Memory B cell (primary cell): ENCODE data around the gene FILIP1L.

Source experiments
- ATAC-seq: fragments of 150-1000 bp; cut with Tn5 transposase; 2 replicates; pipeline ENCODE4 v1.10.0; 2021; ENCODE audit warnings: low read depth, mild to moderate bottlenecking, moderate library complexity
- DNase-seq, 2 donors: peaks; one replicate each; pipeline ENCODE4 v3.0.0; 2022; ENCODE audit warnings: low spot score in 2 of 2
- H3K27ac Mint-ChIP-seq: one replicate; pipeline ENCODE4 v1.8.0; 2022; ENCODE audit warnings: mild to moderate bottlenecking, moderate library complexity, mixed read lengths
- H3K27me3 Mint-ChIP-seq: one replicate; pipeline ENCODE4 v1.8.0; 2022; ENCODE audit warnings: mixed read lengths
- H3K36me3 Mint-ChIP-seq: one replicate; pipeline ENCODE4 v1.8.0; 2022; ENCODE audit warnings: mild to moderate bottlenecking, mixed read lengths
- H3K4me1 Mint-ChIP-seq: one replicate; pipeline ENCODE4 v1.8.0; 2022; ENCODE audit warnings: mixed read lengths
- H3K4me3 Mint-ChIP-seq: one replicate; pipeline ENCODE4 v1.8.0; 2022; ENCODE audit warnings: mild to moderate bottlenecking, moderate library complexity, mixed read lengths
- H3K9me3 Mint-ChIP-seq: one replicate; pipeline ENCODE4 v1.8.0; 2022; ENCODE audit warnings: mixed read lengths

The FILIP1L gene

GRCh38 chr3:100144255-100144866 lies 30.1 kb upstream of the FILIP1L start:
- Mint-ChIP-seq H3K27ac (no peak overlapping the region), H3K9me3 (peaks cover 5% of the 10 kb centered on the region)
- ATAC-seq: no peak

GRCh38 chr3:100141586-100141985 lies 27.3 kb upstream of the FILIP1L start:
- H3K9me3 Mint-ChIP-seq: peaks cover 5% of the 10 kb centered on the region
- peaks cover 20% of the 10 kb centered on the region for H3K36me3 Mint-ChIP-seq
- H3K27me3 Mint-ChIP-seq: no peaks in the 10 kb centered on the region
- ATAC-seq (no peak), DNase-seq (no peak)
- no peak overlapping the region for H3K4me3 Mint-ChIP-seq
- H3K4me1 Mint-ChIP-seq: no peaks in the 10 kb centered on the region
- H3K27ac Mint-ChIP-seq: no peak overlapping the region

More at GRCh38 chr3:100144255-100144866, 30.1 kb upstream of the FILIP1L start:
- peaks cover 3% of the 10 kb centered on the region for H3K4me1 Mint-ChIP-seq
- H3K27me3 Mint-ChIP-seq: no peaks in the 10 kb centered on the region
- H3K4me3 Mint-ChIP-seq: no peak overlapping the region
- H3K36me3 Mint-ChIP-seq: peaks cover 24% of the 10 kb centered on the region
- no peak for DNase-seq

GRCh38 chr3:100140976-100141375 lies 26.7 kb upstream of the FILIP1L start:
- Mint-ChIP-seq H3K4me1 (no peaks in the 10 kb centered on the region), H3K9me3 (peaks cover 6% of the 10 kb centered on the region), H3K27ac (no peak overlapping the region), H3K36me3 (peaks cover 23% of the 10 kb centered on the region), H3K27me3 (no peaks in the 10 kb centered on the region), H3K4me3 (no peak overlapping the region)
- DNase-seq (no peak), ATAC-seq (no peak)

DNA sequence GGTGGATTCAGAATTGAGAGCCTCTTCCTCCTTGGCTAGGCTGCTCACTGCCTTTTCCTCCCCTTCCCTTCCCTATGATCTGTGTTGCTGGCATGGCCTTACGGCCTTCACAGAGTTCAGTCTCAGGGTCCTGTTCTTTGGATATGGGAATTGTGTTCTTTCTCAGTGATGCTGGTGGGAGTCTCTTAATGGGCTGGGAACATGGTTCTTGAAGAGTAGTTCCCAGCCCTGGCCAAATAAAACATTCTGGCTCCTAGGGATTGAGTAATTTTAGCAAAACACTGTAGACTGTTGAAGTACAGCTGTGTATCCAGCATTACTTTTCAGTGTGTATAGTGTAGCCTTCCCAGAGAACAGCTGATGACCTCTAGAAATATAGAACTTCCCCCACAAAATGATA lies 22.6 kb upstream of the FILIP1L start:
- no peak for ATAC-seq
- no peak for DNase-seq
- Mint-ChIP-seq H3K4me3 (no peak overlapping the region), H3K27me3 (no peaks in the 10 kb centered on the region), H3K27ac (no peak overlapping the region), H3K4me1 (no peaks in the 10 kb centered on the region), H3K9me3 (peaks cover 2% of the 10 kb centered on the region), H3K36me3 (peaks cover 11% of the 10 kb centered on the region)

GRCh38 chr3:100131241-100131640 lies 16.9 kb upstream of the FILIP1L start:
- no peak overlapping the region for H3K4me3 Mint-ChIP-seq
- no peak for DNase-seq
- H3K9me3 Mint-ChIP-seq: peaks cover 2% of the 10 kb centered on the region
- no peak overlapping the region for H3K27ac Mint-ChIP-seq
- peaks cover 2% of the 10 kb centered on the region for H3K4me1 Mint-ChIP-seq
- no peaks in the 10 kb centered on the region for H3K27me3 Mint-ChIP-seq
- ATAC-seq: no peak
- peaks cover 2% of the 10 kb centered on the region for H3K36me3 Mint-ChIP-seq

- Mint-ChIP-seq H3K4me3 (no peak overlapping the region), H3K27me3 (no peaks in the 10 kb centered on the region), H3K36me3 (no peaks in the 10 kb centered on the region), H3K27ac (no peak overlapping the region), H3K9me3 (no peaks in the 10 kb centered on the region), H3K4me1 (peaks cover 2% of the 10 kb centered on the region)
- DNase-seq: no peak
- ATAC-seq: no peak
These were observed 15.6 kb upstream of the FILIP1L start for GRCh38 chr3:100129941-100130340.

- H3K36me3 Mint-ChIP-seq: no peaks in the 10 kb centered on the region
- no peaks in the 10 kb centered on the region for H3K27me3 Mint-ChIP-seq
- H3K9me3 Mint-ChIP-seq: no peaks in the 10 kb centered on the region
- H3K4me3 Mint-ChIP-seq: no peak overlapping the region
- DNase-seq (no peak), ATAC-seq (no peak)
- no peak overlapping the region for H3K27ac Mint-ChIP-seq
- peaks cover 2% of the 10 kb centered on the region for H3K4me1 Mint-ChIP-seq
These were observed 14.3 kb upstream of the FILIP1L start for GRCh38 chr3:100128565-100128964.

- DNase-seq (no peak), ATAC-seq (no peak)
- H3K36me3 Mint-ChIP-seq: peaks cover 3% of the 10 kb centered on the region
- H3K27me3 Mint-ChIP-seq: no peaks in the 10 kb centered on the region
- no peak overlapping the region for H3K27ac Mint-ChIP-seq
- H3K4me1 Mint-ChIP-seq: peaks cover 2% of the 10 kb centered on the region
- no peaks in the 10 kb centered on the region for H3K9me3 Mint-ChIP-seq
- no peak overlapping the region for H3K4me3 Mint-ChIP-seq
These were observed 13.5 kb upstream of the FILIP1L start for GRCh38 chr3:100127792-100128191.

- no peak for DNase-seq
- H3K36me3 Mint-ChIP-seq: peaks cover 6% of the 10 kb centered on the region
- no peak overlapping the region for H3K4me3 Mint-ChIP-seq
These were observed 11.0 kb upstream of the FILIP1L start for GRCh38 chr3:100125161-100125938.

DNA sequence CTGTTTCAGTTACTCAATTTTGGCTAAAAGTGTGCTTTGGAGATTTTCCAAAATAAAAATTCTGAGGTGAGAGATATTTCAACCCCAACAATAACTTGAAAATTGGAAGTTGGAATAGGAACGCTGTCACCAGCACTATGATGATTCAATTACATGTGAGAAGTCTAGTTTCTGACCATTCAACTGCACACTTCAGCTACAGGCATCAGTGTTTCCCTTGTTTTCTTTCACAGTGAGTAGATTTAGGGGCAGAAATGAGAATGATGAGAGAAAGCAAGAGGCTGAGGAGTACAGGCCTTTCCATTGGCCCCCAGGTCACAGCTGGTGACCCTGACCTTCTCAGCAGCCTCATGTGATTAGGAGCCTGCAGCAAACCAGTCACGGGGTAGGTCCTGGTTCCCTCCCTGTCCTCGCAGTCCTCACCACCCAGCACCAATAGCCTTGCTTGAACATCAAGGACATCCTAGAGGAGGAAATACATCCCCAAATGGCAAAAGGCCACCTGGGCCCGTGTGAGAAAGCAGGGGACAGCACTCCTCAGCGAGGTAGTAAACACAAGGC lies 10.0 kb upstream of the FILIP1L start:
- no peak for ATAC-seq
- H3K36me3 Mint-ChIP-seq: peaks cover 6% of the 10 kb centered on the region
- no peak for DNase-seq
- no peak overlapping the region for H3K27ac Mint-ChIP-seq
- no peaks in the 10 kb centered on the region for H3K9me3 Mint-ChIP-seq
- no peaks in the 10 kb centered on the region for H3K27me3 Mint-ChIP-seq
- peaks cover 2% of the 10 kb centered on the region for H3K4me1 Mint-ChIP-seq
- no peak overlapping the region for H3K4me3 Mint-ChIP-seq

More at GRCh38 chr3:100125161-100125938, 11.0 kb upstream of the FILIP1L start:
- no peak overlapping the region for H3K27ac Mint-ChIP-seq
- H3K9me3 Mint-ChIP-seq: no peaks in the 10 kb centered on the region
- H3K27me3 Mint-ChIP-seq: no peaks in the 10 kb centered on the region
- H3K4me1 Mint-ChIP-seq: peaks cover 2% of the 10 kb centered on the region
- no peak for ATAC-seq

DNA sequence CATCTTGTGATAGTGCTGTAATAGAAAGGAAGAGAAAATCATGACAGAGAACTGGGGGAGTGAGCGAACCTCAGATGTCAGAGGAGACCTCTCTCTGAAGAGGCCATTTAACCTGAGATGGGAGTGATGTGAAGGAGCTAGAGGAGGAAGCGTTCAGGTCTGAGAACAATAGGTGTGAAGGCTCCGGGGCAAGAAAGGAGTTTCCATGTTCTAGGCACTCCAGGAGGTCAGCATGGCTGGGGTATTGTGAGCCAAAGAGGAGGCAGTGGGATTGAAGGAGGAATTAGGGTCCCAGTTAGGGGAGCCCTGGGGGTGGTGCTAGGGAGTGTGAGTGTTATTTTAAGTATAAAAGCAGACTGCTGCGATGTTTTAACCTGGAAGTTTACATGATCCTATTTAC lies 8.8 kb upstream of the FILIP1L start:
- Mint-ChIP-seq H3K4me1 (no peaks in the 10 kb centered on the region), H3K27ac (no peak overlapping the region), H3K9me3 (no peaks in the 10 kb centered on the region), H3K4me3 (no peak overlapping the region), H3K36me3 (peaks cover 6% of the 10 kb centered on the region), H3K27me3 (no peaks in the 10 kb centered on the region)
- DNase-seq (no peak), ATAC-seq (no peak)

DNA sequence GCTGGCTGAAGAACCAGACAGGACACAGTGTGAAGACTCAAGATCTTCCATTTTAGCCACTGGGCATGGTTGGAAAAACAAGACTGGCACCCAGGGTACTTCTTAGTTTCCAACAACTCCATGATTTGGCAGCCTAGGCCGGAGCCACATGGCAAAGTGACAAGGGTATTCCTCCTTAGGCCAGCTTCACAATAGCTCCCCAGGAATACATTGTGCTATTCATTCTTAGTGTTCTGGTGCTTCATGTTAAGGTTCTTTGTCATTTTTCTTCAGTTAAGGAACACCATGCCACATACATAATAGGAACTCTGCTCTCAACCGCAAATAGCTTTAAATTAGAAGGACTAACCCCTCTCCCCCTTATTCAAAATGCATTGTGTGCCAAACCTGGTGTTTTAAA lies 8.0 kb upstream of the FILIP1L start:
- Mint-ChIP-seq H3K27me3 (no peaks in the 10 kb centered on the region), H3K9me3 (no peaks in the 10 kb centered on the region), H3K36me3 (peaks cover 6% of the 10 kb centered on the region), H3K27ac (no peak overlapping the region), H3K4me3 (no peak overlapping the region), H3K4me1 (no peaks in the 10 kb centered on the region)
- ATAC-seq: no peak
- DNase-seq: no peak

- H3K9me3 Mint-ChIP-seq: no peaks in the 10 kb centered on the region
- no peak overlapping the region for H3K27ac Mint-ChIP-seq
These were observed 6.4 kb upstream of the FILIP1L start for GRCh38 chr3:100120693-100121092.

GRCh38 chr3:100120012-100120411 lies 5.7 kb upstream of the FILIP1L start:
- no peak overlapping the region for H3K27ac Mint-ChIP-seq
- no peaks in the 10 kb centered on the region for H3K4me1 Mint-ChIP-seq
- no peaks in the 10 kb centered on the region for H3K27me3 Mint-ChIP-seq
- ATAC-seq (no peak), DNase-seq (no peak)
- H3K4me3 Mint-ChIP-seq: no peak overlapping the region
- no peaks in the 10 kb centered on the region for H3K9me3 Mint-ChIP-seq
- peaks cover 11% of the 10 kb centered on the region for H3K36me3 Mint-ChIP-seq

More at GRCh38 chr3:100120693-100121092, 6.4 kb upstream of the FILIP1L start:
- no peaks in the 10 kb centered on the region for H3K27me3 Mint-ChIP-seq
- DNase-seq (no peak), ATAC-seq (no peak)
- H3K4me3 Mint-ChIP-seq: no peak overlapping the region
- peaks cover 9% of the 10 kb centered on the region for H3K36me3 Mint-ChIP-seq
- H3K4me1 Mint-ChIP-seq: no peaks in the 10 kb centered on the region
